Measurements from ENCODE around the gene ZNF423.

The ZNF423 gene

DNA sequence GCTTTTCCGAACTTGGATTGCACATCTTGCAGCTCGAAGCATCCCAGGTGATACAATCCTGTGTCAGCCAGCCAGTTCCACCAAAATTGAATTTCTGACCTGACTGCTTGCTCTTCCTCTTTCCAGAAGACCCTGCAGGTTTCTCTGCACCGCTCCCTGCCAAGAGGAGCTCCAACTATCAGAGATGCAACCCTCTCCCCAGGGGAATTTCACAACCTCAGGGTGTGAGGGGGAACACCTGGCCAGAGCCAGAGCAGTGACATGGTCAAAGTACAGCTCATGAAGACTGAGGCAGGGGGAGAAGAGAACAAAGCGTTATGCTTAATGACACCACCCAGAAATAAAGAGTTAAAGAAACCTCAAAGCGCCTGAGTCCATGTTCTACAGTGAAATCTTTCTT lies 25.0 kb downstream of the ZNF423 start:
- no peak overlapping the region for H3K4me2 ChIP-seq (ENCODE audit: low read depth, low read length)
- H3K4me3 ChIP-seq (ENCODE audit: low read length) = no peak overlapping the region
- no peaks in the 10 kb centered on the region for H4K20me1 ChIP-seq (ENCODE audit: insufficient read depth, low read length)
- H3K9ac ChIP-seq (ENCODE audit: low read length) = no peak overlapping the region
- H3K27ac ChIP-seq (ENCODE audit: low read length) = no peak overlapping the region
- H3K9me3 ChIP-seq (replicated peaks; ENCODE audit: insufficient read depth, low read length) = no peaks in the 10 kb centered on the region
- no peaks in the 10 kb centered on the region for H3K79me2 ChIP-seq (ENCODE audit: low read length)
- no peak for DNase-seq
- no peaks in the 10 kb centered on the region for H3K4me1 ChIP-seq (ENCODE audit: low read length)
- H2AFZ ChIP-seq (ENCODE audit: low read length) = no peak overlapping the region
- peaks cover 50% of the 10 kb centered on the region for H3K27me3 ChIP-seq (replicated peaks; ENCODE audit: insufficient read depth, low read length)
- no peaks in the 10 kb centered on the region for H3K9me2 ChIP-seq (replicated peaks; ENCODE audit: insufficient read depth, low read length)
- H3K36me3 ChIP-seq (replicated peaks; ENCODE audit: insufficient read depth, low read length) = no peaks in the 10 kb centered on the region
- TF ChIP-seq EZH2phosphoT487 (IDR thresholded peaks at IDR 0.05; ENCODE audit: low read length) (no peak), EZH2 (optimal IDR thresholded peaks at IDR 0.05; ENCODE audit: low read depth, low read length) (no peak)
- TF ChIP-seq, protein P1, sequence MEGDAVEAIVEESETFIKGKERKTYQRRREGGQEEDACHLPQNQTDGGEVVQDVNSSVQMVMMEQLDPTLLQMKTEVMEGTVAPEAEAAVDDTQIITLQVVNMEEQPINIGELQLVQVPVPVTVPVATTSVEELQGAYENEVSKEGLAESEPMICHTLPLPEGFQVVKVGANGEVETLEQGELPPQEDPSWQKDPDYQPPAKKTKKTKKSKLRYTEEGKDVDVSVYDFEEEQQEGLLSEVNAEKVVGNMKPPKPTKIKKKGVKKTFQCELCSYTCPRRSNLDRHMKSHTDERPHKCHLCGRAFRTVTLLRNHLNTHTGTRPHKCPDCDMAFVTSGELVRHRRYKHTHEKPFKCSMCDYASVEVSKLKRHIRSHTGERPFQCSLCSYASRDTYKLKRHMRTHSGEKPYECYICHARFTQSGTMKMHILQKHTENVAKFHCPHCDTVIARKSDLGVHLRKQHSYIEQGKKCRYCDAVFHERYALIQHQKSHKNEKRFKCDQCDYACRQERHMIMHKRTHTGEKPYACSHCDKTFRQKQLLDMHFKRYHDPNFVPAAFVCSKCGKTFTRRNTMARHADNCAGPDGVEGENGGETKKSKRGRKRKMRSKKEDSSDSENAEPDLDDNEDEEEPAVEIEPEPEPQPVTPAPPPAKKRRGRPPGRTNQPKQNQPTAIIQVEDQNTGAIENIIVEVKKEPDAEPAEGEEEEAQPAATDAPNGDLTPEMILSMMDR (IDR thresholded peaks at IDR 0.05; ENCODE audit: low read length) = no peak
- H3F3A ChIP-seq (ENCODE audit: insufficient read depth, low read length) = no peaks in the 10 kb centered on the region

DNA sequence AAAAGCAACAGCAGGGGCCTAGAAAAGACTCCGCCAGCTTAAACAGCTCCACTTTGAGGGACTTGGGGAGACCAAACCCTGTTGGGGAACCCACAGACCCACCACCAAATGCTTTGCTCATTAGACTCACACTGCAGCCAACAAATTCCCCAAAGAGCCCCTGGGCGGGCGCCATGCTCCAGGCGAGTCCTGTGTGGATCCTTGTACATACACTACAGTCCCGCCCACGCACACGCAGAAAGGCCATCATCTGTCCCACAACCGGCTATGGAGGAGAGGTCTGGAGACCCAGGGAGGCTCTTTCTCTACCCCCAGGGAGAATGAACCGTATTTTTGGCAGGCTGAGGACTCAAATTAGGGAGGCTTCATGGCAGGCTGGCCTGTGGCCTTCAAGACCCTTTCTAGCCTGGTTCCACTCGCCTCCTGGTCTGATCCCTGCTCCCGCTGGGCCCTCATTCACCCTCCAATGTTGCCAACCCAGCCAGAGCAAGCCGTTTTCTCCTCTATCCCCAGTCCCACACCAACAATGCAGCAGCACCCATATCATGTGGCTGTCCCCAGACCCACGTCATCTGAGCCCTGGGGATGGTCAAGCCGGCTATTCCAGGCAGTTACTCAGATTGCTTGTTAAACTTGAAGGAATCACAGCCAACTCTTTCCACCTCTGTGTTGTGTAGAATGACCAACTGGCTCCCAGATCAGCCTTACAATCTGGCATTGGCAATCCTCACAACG lies 27.2 kb downstream of the ZNF423 start:
- H3K27me3 ChIP-seq (replicated peaks; ENCODE audit: insufficient read depth, low read length) = peaks cover 47% of the 10 kb centered on the region
- no peak for TF ChIP-seq EZH2 (optimal IDR thresholded peaks at IDR 0.05; ENCODE audit: low read depth, low read length)
- TF ChIP-seq, protein P1 (IDR thresholded peaks at IDR 0.05; ENCODE audit: low read length) = no peak
- TF ChIP-seq EZH2phosphoT487 (IDR thresholded peaks at IDR 0.05; ENCODE audit: low read length) = no peak
- no peaks in the 10 kb centered on the region for H3K4me1 ChIP-seq (ENCODE audit: low read length)
- no peaks in the 10 kb centered on the region for H3K9me3 ChIP-seq (replicated peaks; ENCODE audit: insufficient read depth, low read length)
- H3K36me3 ChIP-seq (replicated peaks; ENCODE audit: insufficient read depth, low read length) = no peaks in the 10 kb centered on the region
- H3K9me2 ChIP-seq (replicated peaks; ENCODE audit: insufficient read depth, low read length) = no peaks in the 10 kb centered on the region
- H3K9ac ChIP-seq (ENCODE audit: low read length) = no peak overlapping the region
- H3K27ac ChIP-seq (ENCODE audit: low read length) = no peak overlapping the region
- no peak overlapping the region for H2AFZ ChIP-seq (ENCODE audit: low read length)
- no peak overlapping the region for H3K4me2 ChIP-seq (ENCODE audit: low read depth, low read length)
- H4K20me1 ChIP-seq (ENCODE audit: insufficient read depth, low read length) = no peaks in the 10 kb centered on the region
- H3K79me2 ChIP-seq (ENCODE audit: low read length) = no peaks in the 10 kb centered on the region
- DNase-seq = no peak
- H3K4me3 ChIP-seq (ENCODE audit: low read length) = no peak overlapping the region
- no peaks in the 10 kb centered on the region for H3F3A ChIP-seq (ENCODE audit: insufficient read depth, low read length)

- no peaks in the 10 kb centered on the region for H3F3A ChIP-seq (ENCODE audit: insufficient read depth, low read length)
- H2AFZ ChIP-seq (ENCODE audit: low read length) = no peak overlapping the region
- no peak overlapping the region for H3K9ac ChIP-seq (ENCODE audit: low read length)
- H3K36me3 ChIP-seq (replicated peaks; ENCODE audit: insufficient read depth, low read length) = no peaks in the 10 kb centered on the region
- peaks cover 43% of the 10 kb centered on the region for H3K27me3 ChIP-seq (replicated peaks; ENCODE audit: insufficient read depth, low read length)
- TF ChIP-seq, protein P1 (IDR thresholded peaks at IDR 0.05; ENCODE audit: low read length) = no peak
- TF ChIP-seq EZH2phosphoT487 (IDR thresholded peaks at IDR 0.05; ENCODE audit: low read length) (no peak), EZH2 (optimal IDR thresholded peaks at IDR 0.05; ENCODE audit: low read depth, low read length) (no peak)
- no peaks in the 10 kb centered on the region for H3K9me2 ChIP-seq (replicated peaks; ENCODE audit: insufficient read depth, low read length)
- H3K9me3 ChIP-seq (replicated peaks; ENCODE audit: insufficient read depth, low read length) = no peaks in the 10 kb centered on the region
- H3K27ac ChIP-seq (ENCODE audit: low read length) = no peak overlapping the region
- no peaks in the 10 kb centered on the region for H4K20me1 ChIP-seq (ENCODE audit: insufficient read depth, low read length)
- H3K4me3 ChIP-seq (ENCODE audit: low read length) = no peak overlapping the region
- no peak overlapping the region for H3K4me2 ChIP-seq (ENCODE audit: low read depth, low read length)
- DNase-seq = no peak
- H3K4me1 ChIP-seq (ENCODE audit: low read length) = no peaks in the 10 kb centered on the region
- no peaks in the 10 kb centered on the region for H3K79me2 ChIP-seq (ENCODE audit: low read length)
Measured at GRCh38 chr16:49827805-49828438, 28.0 kb downstream of the ZNF423 start.

Data from MM.1S (cell line).